ENCODE measurements around the gene PRM2. TPM values are rescaled to one million over a fixed set of nuclear protein-coding genes. Genes with fewer than 3 reads are reported as not detected.

Gene PRM2
- total and polyA plus RNA-seq, 2 experiments from 2014 or later, result not detected

DNA sequence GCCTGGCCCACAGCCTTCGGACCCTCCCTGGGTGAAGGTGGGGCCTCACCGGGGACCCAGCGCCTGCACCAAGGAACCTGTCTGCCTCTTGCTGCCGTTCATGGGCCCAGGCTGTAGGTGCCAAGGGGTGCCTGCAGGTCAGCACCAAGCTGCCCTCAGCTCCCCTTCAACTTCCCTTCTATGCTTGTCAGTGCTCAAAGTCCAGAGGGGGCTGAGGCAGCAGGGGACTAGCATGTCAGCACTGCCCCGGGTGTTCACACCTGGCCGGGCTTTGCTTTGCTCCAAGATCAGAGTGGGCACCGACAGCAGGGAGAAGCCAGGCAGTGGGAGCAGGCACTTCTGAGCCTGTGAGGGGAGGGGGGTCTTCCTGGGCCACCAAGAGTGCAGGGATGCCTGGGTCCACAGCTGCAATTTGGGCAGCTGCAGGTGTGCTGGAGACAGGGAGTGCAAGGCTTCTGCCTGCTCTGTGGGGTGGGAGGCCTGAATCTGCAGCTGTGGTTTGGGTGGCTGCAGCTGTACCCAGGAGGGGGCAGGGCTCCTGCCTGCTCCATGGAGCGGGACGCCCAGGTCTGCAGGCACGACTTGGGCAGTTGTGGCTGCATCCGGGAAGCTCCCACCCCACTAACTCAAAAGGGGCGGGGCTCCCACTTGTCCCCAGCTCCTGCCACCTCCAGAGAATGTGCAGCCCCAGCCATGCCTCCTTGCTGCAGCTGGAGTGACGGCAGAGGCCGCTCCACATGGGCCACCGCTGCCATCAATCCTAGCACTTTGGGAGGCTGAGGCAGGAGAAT, 32.4 kb upstream of the PRM2 start:
- no peak for DNase-seq
- Histone ChIP-seq H4K20me1 (ENCODE audit: insufficient read depth) (no peaks in the 10 kb centered on the region), H3K36me3 (ENCODE audit: low read depth) (no peaks in the 10 kb centered on the region), H3K79me2 (ENCODE audit: insufficient read depth) (no peaks in the 10 kb centered on the region), H2AFZ (no peak overlapping the region), H3K4me1 (ENCODE audit: insufficient read depth) (peaks cover 20% of the 10 kb centered on the region), H3K9me2 (ENCODE audit: insufficient read depth) (no peaks in the 10 kb centered on the region), H3K27ac (no peak overlapping the region), H3K9ac (no peak overlapping the region), H3K4me2 (ENCODE audit: unreplicated experiment) (no peak overlapping the region), H3K27me3 (replicated peaks; ENCODE audit: insufficient read depth) (no peaks in the 10 kb centered on the region), H3K4me3 (no peak overlapping the region), H3F3A (ENCODE audit: insufficient read depth) (no peaks in the 10 kb centered on the region), H3K9me3 (ENCODE audit: low read depth) (no peaks in the 10 kb centered on the region)
- in situ Hi-C loops (cut with MboI), result no loop called here
- TF ChIP-seq EZH2phosphoT487 (IDR thresholded peaks at IDR 0.05; ENCODE audit: insufficient read depth, low read depth) (no peak), EZH2 (IDR thresholded peaks at IDR 0.05; ENCODE audit: insufficient read depth, poor library complexity, severe bottlenecking) (no peak)
- 52 to 54% methylated on average over 14 of the region's 15 CpGs for WGBS, 2 experiments (ENCODE audit: low coverage in 1 of 2, low lambda C conversion rate in 2 of 2, missing lambda C conversion rate in 2 of 2)

DNA sequence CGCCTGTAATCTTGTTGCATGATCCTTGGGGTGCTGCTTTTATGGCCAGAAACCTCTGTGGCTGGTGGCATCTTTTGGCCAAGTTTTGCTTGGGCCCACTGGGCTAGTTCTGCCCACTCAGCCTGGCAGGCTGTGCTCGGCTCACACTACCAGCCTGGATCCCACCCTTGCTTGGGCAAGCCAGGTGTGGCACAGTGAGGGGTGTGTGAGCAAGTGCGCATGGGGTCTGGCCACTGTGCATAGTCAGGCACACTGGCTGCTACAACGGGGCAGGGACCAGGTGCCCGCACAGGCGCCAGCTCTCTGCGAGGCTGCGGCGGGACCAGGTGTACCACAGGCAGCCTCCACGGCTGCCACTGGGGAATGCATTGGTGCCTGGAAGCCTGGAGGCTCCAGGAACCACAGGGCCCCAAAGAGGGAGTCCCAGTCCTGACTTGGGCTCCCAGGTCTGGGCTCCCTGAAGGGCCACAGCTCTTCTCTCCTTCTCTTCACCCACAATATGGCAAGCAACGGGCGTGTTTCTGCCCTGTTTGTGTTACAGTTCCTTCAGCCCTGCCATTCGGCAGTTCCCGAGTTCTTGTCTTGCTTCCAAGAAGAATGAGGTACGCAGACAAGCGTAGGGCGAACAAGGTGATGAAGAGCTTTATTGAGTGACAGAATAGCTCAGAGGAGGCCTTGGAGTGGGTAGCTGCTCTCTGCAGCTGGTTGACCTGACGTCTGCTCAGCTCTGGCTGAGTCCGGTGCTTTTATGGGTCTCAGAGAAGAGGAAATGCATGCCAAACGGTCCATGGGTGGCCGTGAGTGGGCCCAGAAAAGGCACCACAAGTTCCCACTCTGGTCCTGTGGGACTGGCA, 31.6 kb upstream of the PRM2 start:
- Histone ChIP-seq H3K4me3 (no peak overlapping the region), H3K27ac (no peak overlapping the region), H3K79me2 (ENCODE audit: insufficient read depth) (no peaks in the 10 kb centered on the region), H4K20me1 (ENCODE audit: insufficient read depth) (no peaks in the 10 kb centered on the region), H3K4me2 (ENCODE audit: unreplicated experiment) (no peak overlapping the region), H3K9ac (no peak overlapping the region), H3K27me3 (replicated peaks; ENCODE audit: insufficient read depth) (no peaks in the 10 kb centered on the region), H3K9me3 (ENCODE audit: low read depth) (no peaks in the 10 kb centered on the region), H3K9me2 (ENCODE audit: insufficient read depth) (no peaks in the 10 kb centered on the region), H3F3A (ENCODE audit: insufficient read depth) (no peaks in the 10 kb centered on the region), H2AFZ (no peak overlapping the region), H3K36me3 (ENCODE audit: low read depth) (no peaks in the 10 kb centered on the region), H3K4me1 (ENCODE audit: insufficient read depth) (peaks cover 12% of the 10 kb centered on the region)
- 85 to 87% methylated on average over 21 of the region's 21 CpGs for WGBS, 2 experiments (ENCODE audit: low coverage in 1 of 2, low lambda C conversion rate in 2 of 2, missing lambda C conversion rate in 2 of 2)
- DNase-seq, result no peak
- no peak for TF ChIP-seq EZH2 (IDR thresholded peaks at IDR 0.05; ENCODE audit: insufficient read depth, poor library complexity, severe bottlenecking)
- no peak for TF ChIP-seq EZH2phosphoT487 (IDR thresholded peaks at IDR 0.05; ENCODE audit: insufficient read depth, low read depth)
- in situ Hi-C loops (cut with MboI), result no loop called here

DNA sequence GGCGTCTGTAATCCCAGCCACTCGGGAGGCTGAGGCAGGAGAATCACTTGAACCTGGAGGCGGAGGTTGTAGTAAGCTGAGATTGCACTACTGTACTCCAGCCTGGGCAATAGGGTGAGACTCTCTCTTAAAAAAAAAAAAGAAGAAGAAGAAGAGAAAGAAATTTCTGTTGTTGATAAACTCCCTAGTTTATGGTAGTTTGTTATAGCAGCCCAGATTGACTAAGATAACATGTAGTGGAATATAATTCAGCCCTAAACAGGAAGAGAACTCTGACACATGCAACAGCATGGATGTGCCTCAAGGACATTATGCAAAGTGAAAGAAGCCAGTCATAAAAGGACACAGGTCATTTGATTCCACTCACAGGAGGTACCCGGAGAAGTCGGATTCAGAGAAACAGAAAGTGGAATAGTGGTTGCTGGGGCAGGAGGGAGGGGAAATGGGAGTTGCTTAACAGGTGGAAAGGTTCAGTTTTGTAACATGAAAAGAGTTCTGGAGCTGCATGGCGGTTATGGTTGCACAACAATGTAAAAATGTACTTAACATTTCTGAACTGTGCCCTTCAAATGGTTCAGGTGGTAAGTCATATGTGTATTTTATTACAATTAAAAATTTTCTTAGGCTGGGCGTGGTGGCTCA, 30.8 kb upstream of the PRM2 start:
- no peak for DNase-seq
- Histone ChIP-seq H3F3A (ENCODE audit: insufficient read depth) (no peaks in the 10 kb centered on the region), H3K4me2 (ENCODE audit: unreplicated experiment) (no peak overlapping the region), H2AFZ (no peak overlapping the region), H3K27ac (no peak overlapping the region), H3K27me3 (replicated peaks; ENCODE audit: insufficient read depth) (no peaks in the 10 kb centered on the region), H3K9me2 (ENCODE audit: insufficient read depth) (no peaks in the 10 kb centered on the region), H3K4me3 (no peak overlapping the region), H4K20me1 (ENCODE audit: insufficient read depth) (no peaks in the 10 kb centered on the region), H3K9ac (no peak overlapping the region), H3K9me3 (ENCODE audit: low read depth) (no peaks in the 10 kb centered on the region), H3K79me2 (ENCODE audit: insufficient read depth) (no peaks in the 10 kb centered on the region), H3K36me3 (ENCODE audit: low read depth) (no peaks in the 10 kb centered on the region), H3K4me1 (ENCODE audit: insufficient read depth) (peaks cover 4% of the 10 kb centered on the region)
- 65 to 69% methylated on average over 7 of the region's 7 CpGs for WGBS, 2 experiments (ENCODE audit: low coverage in 1 of 2, low lambda C conversion rate in 2 of 2, missing lambda C conversion rate in 2 of 2)
- TF ChIP-seq EZH2 (IDR thresholded peaks at IDR 0.05; ENCODE audit: insufficient read depth, poor library complexity, severe bottlenecking), result no peak
- in situ Hi-C loops (cut with MboI), result no loop called here

DNA sequence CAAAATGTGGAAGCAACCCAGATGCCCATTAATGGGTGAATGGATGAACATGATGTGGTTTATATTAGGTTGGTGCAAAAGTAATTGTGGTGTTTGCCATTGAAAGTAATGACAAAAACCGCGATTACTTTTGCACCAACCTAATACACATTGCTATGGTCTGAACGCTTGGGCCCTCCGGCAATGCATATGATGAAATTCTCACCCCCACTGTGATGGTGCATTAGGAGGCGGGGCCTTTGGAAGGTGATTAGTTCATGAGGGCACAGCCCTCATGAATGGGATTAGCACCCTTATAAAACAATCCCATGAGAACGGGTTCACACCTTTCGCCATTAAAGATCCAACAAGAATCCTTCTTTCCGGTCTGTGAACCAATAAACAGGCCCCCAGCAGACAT, 30.1 kb upstream of the PRM2 start:
- H2AFZ ChIP-seq, result no peak overlapping the region
- H3K9me2 ChIP-seq (ENCODE audit: insufficient read depth), result no peaks in the 10 kb centered on the region
- no peak overlapping the region for H3K4me3 ChIP-seq
- H3K36me3 ChIP-seq (ENCODE audit: low read depth), result no peaks in the 10 kb centered on the region
- TF ChIP-seq EZH2phosphoT487 (IDR thresholded peaks at IDR 0.05; ENCODE audit: insufficient read depth, low read depth) (no peak), EZH2 (IDR thresholded peaks at IDR 0.05; ENCODE audit: insufficient read depth, poor library complexity, severe bottlenecking) (no peak)
- 91 to 93% methylated on average over 8 of the region's 8 CpGs for WGBS, 2 experiments (ENCODE audit: low coverage in 1 of 2, low lambda C conversion rate in 2 of 2, missing lambda C conversion rate in 2 of 2)
- no peaks in the 10 kb centered on the region for H3K79me2 ChIP-seq (ENCODE audit: insufficient read depth)
- in situ Hi-C loops (cut with MboI), result no loop called here
- H3K9me3 ChIP-seq (ENCODE audit: low read depth), result no peaks in the 10 kb centered on the region
- no peaks in the 10 kb centered on the region for H4K20me1 ChIP-seq (ENCODE audit: insufficient read depth)
- H3F3A ChIP-seq (ENCODE audit: insufficient read depth), result no peaks in the 10 kb centered on the region
- no peak overlapping the region for H3K9ac ChIP-seq
- no peak overlapping the region for H3K4me2 ChIP-seq (ENCODE audit: unreplicated experiment)
- no peaks in the 10 kb centered on the region for H3K27me3 ChIP-seq (replicated peaks; ENCODE audit: insufficient read depth)
- H3K27ac ChIP-seq, result no peak overlapping the region
- H3K4me1 ChIP-seq (ENCODE audit: insufficient read depth), result no peaks in the 10 kb centered on the region
- no peak for DNase-seq

Data from GM23248 (cell line).